ENCODE measurements around the gene IGFL4.

- TF ChIP-seq CTCF (IDR thresholded peaks at IDR 0.05; ENCODE audit: control extremely low read depth in 1 of 3, insufficient read depth in 1 of 3, low read depth in 1 of 3, low read length in 3 of 3) (no peak), HDAC6 (IDR thresholded peaks at IDR 0.05; ENCODE audit: low read depth, low read length) (no peak), POLR2AphosphoS5 (IDR thresholded peaks at IDR 0.05; ENCODE audit: low read depth, low read length) (no peak), ATF2 (IDR thresholded peaks at IDR 0.05; ENCODE audit: low read length) (no peak), ATF3 (IDR thresholded peaks at IDR 0.05; ENCODE audit: insufficient read depth, low read depth, low read length) (no peak), SIN3A (conservative IDR thresholded peaks at IDR 0.05 in 1 of 2, IDR thresholded peaks at IDR 0.05 in 1 of 2; ENCODE audit: low read depth in 1 of 2, low read length in 2 of 2) (no peak), EZH2 (IDR thresholded peaks at IDR 0.05; ENCODE audit: low read depth, low read length, severe bottlenecking) (no peak), NANOG (IDR thresholded peaks at IDR 0.05; ENCODE audit: insufficient read depth, low read depth, low read length, poor library complexity, severe bottlenecking) (no peak), EP300 (IDR thresholded peaks at IDR 0.05; ENCODE audit: borderline replicate concordance in 1 of 2, low read depth in 2 of 2, low read length in 2 of 2) (no peak), POLR2A (IDR thresholded peaks at IDR 0.05; ENCODE audit: control extremely low read depth in 1 of 2, low read depth in 2 of 2, low read length in 2 of 2) (no peak), BRCA1 (IDR thresholded peaks at IDR 0.05; ENCODE audit: low read depth, low read length) (no peak), CHD2 (IDR thresholded peaks at IDR 0.05; ENCODE audit: low read length) (no peak), ZNF274 (IDR thresholded peaks at IDR 0.05; ENCODE audit: borderline replicate concordance, extremely low read depth, low read length) (no peak)
Observed at GRCh38 chr19:46088101-46088500, 47.3 kb upstream of the IGFL4 start.
